ENCODE measurements around the gene DGKB. TPM values are rescaled to one million over a fixed set of nuclear protein-coding genes. Genes with fewer than 3 reads are reported as not detected.

The DGKB gene
- total and polyA plus RNA-seq, 12 donors: 0.07 to 5.8 (median 1.5) TPM; not detected in 3

- no peak for DNase-seq
- Histone ChIP-seq H3K9me3 (replicated peaks in 1 of 3) (no peaks in the 10 kb centered on the region), H3K27ac (no peak overlapping the region), H3K36me3 (replicated peaks in 1 of 2) (no peaks in the 10 kb centered on the region), H3K27me3 (no peaks in the 10 kb centered on the region), H3K4me3 (no peak overlapping the region), H3K4me1 (replicated peaks in 1 of 2) (no peaks in the 10 kb centered on the region)
- intact Hi-C loops (cut with DNase I): no loop called here
- no peak for TF ChIP-seq POLR2A (IDR thresholded peaks at IDR 0.05)
- TF ChIP-seq CTCF (IDR thresholded peaks at IDR 0.05): no peak
These were observed 60.0 kb downstream of the DGKB start for GRCh38 chr7:14842523-14842922.

- H3K27me3 ChIP-seq: no peaks in the 10 kb centered on the region
- H3K9me3 ChIP-seq (replicated peaks in 1 of 3): no peaks in the 10 kb centered on the region
- WGBS, 4 donors: 67 to 82% (median 77%) methylated on average over 1 of the region's 1 CpG
- H3K36me3 ChIP-seq (replicated peaks in 1 of 2): no peaks in the 10 kb centered on the region
- no peak overlapping the region for H3K27ac ChIP-seq
- TF ChIP-seq CTCF (IDR thresholded peaks at IDR 0.05): no peak
- DNase-seq: no peak
- no peaks in the 10 kb centered on the region for H3K4me1 ChIP-seq (replicated peaks in 1 of 2)
- H3K4me3 ChIP-seq: no peak overlapping the region
- intact Hi-C loops (cut with DNase I): no loop called here
These were observed 60.7 kb downstream of the DGKB start for GRCh38 chr7:14841869-14842268.

GRCh38 chr7:14841086-14841485 lies 61.5 kb downstream of the DGKB start:
- no peak for TF ChIP-seq CTCF (IDR thresholded peaks at IDR 0.05)
- TF ChIP-seq POLR2A (IDR thresholded peaks at IDR 0.05): no peak
- no peaks in the 10 kb centered on the region for H3K36me3 ChIP-seq (replicated peaks in 1 of 2)

GRCh38 chr7:14839307-14839706 lies 63.2 kb downstream of the DGKB start:
- DNase-seq: no peak
- Histone ChIP-seq H3K9me3 (replicated peaks in 1 of 3) (no peaks in the 10 kb centered on the region), H3K27me3 (no peaks in the 10 kb centered on the region), H3K4me1 (replicated peaks in 1 of 2) (no peaks in the 10 kb centered on the region), H3K4me3 (no peak overlapping the region), H3K27ac (no peak overlapping the region), H3K36me3 (replicated peaks in 1 of 2) (no peaks in the 10 kb centered on the region)
- no peak for TF ChIP-seq POLR2A (IDR thresholded peaks at IDR 0.05)
- TF ChIP-seq CTCF (IDR thresholded peaks at IDR 0.05): no peak
- WGBS, 4 donors: 73 to 92% (median 83%) methylated on average over 1 of the region's 1 CpG
- intact Hi-C loops (cut with DNase I): no loop called here

More at GRCh38 chr7:14841086-14841485, 61.5 kb downstream of the DGKB start:
- Histone ChIP-seq H3K4me1 (replicated peaks in 1 of 2) (no peaks in the 10 kb centered on the region), H3K27me3 (no peaks in the 10 kb centered on the region), H3K9me3 (replicated peaks in 1 of 3) (no peaks in the 10 kb centered on the region), H3K4me3 (no peak overlapping the region), H3K27ac (no peak overlapping the region)
- intact Hi-C loops (cut with DNase I): no loop called here
- 75 to 86% (median 80%) methylated on average over 2 of the region's 2 CpGs for WGBS, 4 donors
- DNase-seq: no peak

All from adrenal gland (tissue), 12 donors.